Activated CD8-positive, alpha-beta T cell treated with anti-CD3 and anti-CD28 coated beads for 36 hours (primary cell): ENCODE data around the gene SYT13. TPM values are rescaled to one million over a fixed set of nuclear protein-coding genes. Genes with fewer than 3 reads are reported as not detected.

Source experiments
- ATAC-seq: fragments of 200-7000 bp; cut with Tn5 transposase; one replicate; pipeline ENCODE4 v1.10.0; 2021; ENCODE audit warnings: mild to moderate bottlenecking, moderate library complexity
- CTCF ChIA-PET: fragments of 350-600 bp; sonication (Branson Sonifier 250); formaldehyde crosslinking; loops from one replicate; lab custom pipeline; 2021; ENCODE audit warnings: antibody characterized with exemption; lab: Charles Lee
- POLR2A ChIA-PET: fragments of 350-600 bp; sonication (Branson Sonifier 250); formaldehyde crosslinking; loops from one replicate; lab custom pipeline; 2021; ENCODE audit warnings: antibody characterized with exemption; lab: Charles Lee
- DNase-seq: peaks from one replicate; pipeline ENCODE4 v3.0.0-alpha.2; 2020
- H3K27ac Mint-ChIP-seq: one replicate; pipeline ENCODE4 v1.8.0; 2021; ENCODE audit warnings: mild to moderate bottlenecking, mixed read lengths
- H3K27me3 Mint-ChIP-seq: one replicate; pipeline ENCODE4 v1.8.0; 2021; ENCODE audit warnings: mixed read lengths
- H3K36me3 Mint-ChIP-seq: one replicate; pipeline ENCODE4 v1.8.0; 2021; ENCODE audit warnings: low read depth, mixed read lengths
- H3K4me1 Mint-ChIP-seq: one replicate; pipeline ENCODE4 v1.8.0; 2021; ENCODE audit warnings: low read depth, mixed read lengths
- H3K4me3 Mint-ChIP-seq: one replicate; pipeline ENCODE4 v1.8.0; 2021; ENCODE audit warnings: mild to moderate bottlenecking, moderate library complexity, mixed read lengths
- H3K9me3 Mint-ChIP-seq: one replicate; pipeline ENCODE4 v1.8.0; 2021; ENCODE audit warnings: mixed read lengths
- intact Hi-C: fragments of 100-400 bp; cut with micrococcal nuclease; formaldehyde crosslinking; loops from one replicate; pipeline ENCODE4 v1.10.0; 2022
- total RNA-seq, 2 experiments: library from RNA; stranded (reverse); gene quantifications; one replicate each; pipeline ENCODE4 v1.2.3, GENCODE V29; 2021
- TF ChIP-seq, protein P1 (sequence below): fragments of 200-600 bp; IDR thresholded peaks from one replicate; pipeline ENCODE4 v1.8.0; 2022; ENCODE audit warnings: antibody characterized with exemption, mild to moderate bottlenecking

SYT13 gene
- total RNA-seq, 2 experiments from 2014 or later, result not detected

DNA sequence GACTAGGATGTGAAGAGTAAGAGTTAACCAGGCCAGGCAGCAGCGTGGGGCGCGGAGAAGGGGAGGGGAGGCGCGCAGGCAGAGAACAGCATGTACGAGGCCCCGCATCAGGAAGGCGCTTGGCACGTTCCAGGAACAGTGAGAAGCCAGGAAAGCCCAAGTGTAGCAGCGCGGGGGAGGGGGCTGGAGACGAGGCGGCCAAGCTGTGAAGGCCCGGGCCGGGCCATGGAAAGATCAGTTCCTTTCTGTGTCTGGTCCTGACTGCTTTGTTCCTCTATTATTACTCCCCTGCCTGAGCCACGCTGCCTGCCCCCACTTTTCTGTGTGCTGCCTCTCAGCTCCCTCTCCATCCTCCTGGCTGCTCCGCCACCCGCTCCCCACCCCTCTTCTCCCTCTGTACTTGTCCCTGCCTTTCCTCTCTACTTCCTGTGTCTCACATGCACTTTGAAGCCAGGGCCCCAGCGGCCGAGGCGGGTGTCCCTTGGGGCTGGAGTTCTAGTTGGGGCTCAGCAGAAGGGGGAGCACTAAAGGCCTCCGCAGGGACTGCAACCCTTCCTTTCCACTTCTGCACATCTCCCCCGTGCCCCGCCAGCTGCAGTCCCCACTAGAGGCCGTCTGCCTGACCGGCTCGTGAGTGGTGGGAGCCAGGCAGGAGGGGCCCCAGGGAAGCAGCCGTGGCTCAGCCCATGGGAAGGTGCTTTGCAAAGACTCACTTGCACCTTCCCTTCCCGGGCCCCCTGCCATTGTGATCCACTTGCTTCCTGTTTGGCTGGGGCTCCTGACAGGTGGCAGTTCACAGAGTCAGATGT, 76.0 kb downstream of the SYT13 start:
- Mint-ChIP-seq H3K4me1 (peaks cover under 1% of the 10 kb centered on the region), H3K4me3 (no peak overlapping the region), H3K36me3 (no peaks in the 10 kb centered on the region), H3K9me3 (no peaks in the 10 kb centered on the region), H3K27me3 (no peaks in the 10 kb centered on the region), H3K27ac (no peak overlapping the region)
- intact Hi-C loops, result no loop called here
- ChIA-PET POLR2A (no interaction called here), CTCF (no interaction called here)
- no peak for ATAC-seq
- DNase-seq, result no peak
- TF ChIP-seq, protein P1, sequence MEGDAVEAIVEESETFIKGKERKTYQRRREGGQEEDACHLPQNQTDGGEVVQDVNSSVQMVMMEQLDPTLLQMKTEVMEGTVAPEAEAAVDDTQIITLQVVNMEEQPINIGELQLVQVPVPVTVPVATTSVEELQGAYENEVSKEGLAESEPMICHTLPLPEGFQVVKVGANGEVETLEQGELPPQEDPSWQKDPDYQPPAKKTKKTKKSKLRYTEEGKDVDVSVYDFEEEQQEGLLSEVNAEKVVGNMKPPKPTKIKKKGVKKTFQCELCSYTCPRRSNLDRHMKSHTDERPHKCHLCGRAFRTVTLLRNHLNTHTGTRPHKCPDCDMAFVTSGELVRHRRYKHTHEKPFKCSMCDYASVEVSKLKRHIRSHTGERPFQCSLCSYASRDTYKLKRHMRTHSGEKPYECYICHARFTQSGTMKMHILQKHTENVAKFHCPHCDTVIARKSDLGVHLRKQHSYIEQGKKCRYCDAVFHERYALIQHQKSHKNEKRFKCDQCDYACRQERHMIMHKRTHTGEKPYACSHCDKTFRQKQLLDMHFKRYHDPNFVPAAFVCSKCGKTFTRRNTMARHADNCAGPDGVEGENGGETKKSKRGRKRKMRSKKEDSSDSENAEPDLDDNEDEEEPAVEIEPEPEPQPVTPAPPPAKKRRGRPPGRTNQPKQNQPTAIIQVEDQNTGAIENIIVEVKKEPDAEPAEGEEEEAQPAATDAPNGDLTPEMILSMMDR, result no peak

DNA sequence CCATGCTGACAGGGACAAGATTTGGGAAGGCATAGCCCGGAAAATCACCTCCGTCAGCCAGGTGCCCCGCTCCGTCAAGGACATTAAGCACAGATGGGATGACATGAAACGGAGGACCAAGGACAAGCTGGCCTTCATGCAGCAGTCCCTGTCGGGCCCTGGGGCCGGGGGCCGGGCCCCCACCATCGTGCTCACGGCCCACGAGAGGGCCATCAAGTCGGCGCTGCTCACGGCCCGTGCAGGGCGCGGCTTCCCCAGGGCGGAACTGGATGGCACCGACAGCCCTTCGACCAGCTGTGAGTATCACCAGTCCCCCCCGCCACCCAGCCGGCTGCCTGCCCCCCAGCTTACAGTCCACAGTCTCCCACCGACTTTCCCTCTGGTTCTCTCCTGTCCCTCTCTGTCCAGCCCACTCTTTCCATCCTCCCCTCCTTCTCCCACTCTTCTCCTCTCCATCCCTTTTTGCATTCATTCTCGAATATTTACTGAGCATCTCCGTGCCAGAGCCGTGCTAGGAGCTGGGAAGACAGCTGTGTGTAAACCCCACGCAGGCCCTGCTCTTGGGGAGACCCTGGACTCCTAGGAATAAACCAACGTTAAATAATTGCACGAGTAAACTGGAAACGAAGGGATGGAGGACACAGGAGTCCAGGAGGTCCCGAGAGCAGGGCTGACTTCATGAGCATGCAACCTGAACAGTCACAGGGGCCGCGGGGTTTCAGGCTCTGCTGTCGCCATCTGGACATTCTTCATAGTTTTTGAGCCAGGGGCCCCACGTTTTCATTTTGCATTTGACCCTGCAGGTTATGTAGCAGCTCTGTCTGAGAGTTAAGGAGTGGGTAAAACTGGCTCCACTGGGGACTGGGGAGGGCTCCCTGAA, 76.9 kb downstream of the SYT13 start:
- CTCF ChIA-PET, result interaction anchor here (1.7 kb wide), 1 partner anchor 99 kb away, joined by 6 read pairs; no protein-coding TSS in a partner anchor
- ATAC-seq, result no peak
- no peaks in the 10 kb centered on the region for H3K4me1 Mint-ChIP-seq
- H3K27me3 Mint-ChIP-seq, result no peaks in the 10 kb centered on the region
- no peak overlapping the region for H3K4me3 Mint-ChIP-seq
- TF ChIP-seq, protein P1, result no peak
- no peaks in the 10 kb centered on the region for H3K36me3 Mint-ChIP-seq
- no peak overlapping the region for H3K27ac Mint-ChIP-seq
- no peaks in the 10 kb centered on the region for H3K9me3 Mint-ChIP-seq
- POLR2A ChIA-PET, result interaction anchor here (1.0 kb wide), 1 partner anchor 99 kb away, joined by 3 read pairs; no protein-coding TSS in a partner anchor
- no peak for DNase-seq
- intact Hi-C loops, result no loop called here

DNA sequence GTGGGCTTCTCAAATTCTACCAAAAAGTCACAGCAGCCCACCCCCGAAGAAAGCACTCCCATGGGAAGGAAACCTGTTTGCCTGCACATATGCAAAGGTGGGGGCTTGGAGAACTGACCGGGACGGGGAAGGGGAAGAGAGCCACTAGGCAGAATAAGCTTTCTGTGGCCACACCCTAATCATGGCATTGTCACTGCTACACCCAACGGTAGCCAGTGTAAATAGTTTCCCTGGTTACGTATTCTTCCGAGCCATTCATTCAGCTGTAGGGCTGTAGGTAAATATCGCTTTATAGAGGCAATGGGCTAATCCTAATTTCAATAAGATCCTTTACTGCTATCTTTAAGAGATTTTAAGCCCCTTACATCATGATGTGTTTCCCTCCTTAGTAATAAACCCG, 78.0 kb downstream of the SYT13 start:
- H3K4me1 Mint-ChIP-seq, result no peaks in the 10 kb centered on the region
- POLR2A ChIA-PET, result no interaction called here
- H3K9me3 Mint-ChIP-seq, result no peaks in the 10 kb centered on the region
- H3K36me3 Mint-ChIP-seq, result no peaks in the 10 kb centered on the region
- intact Hi-C loops, result no loop called here
- CTCF ChIA-PET, result interaction anchor here (1.7 kb wide), 1 partner anchor 98 kb away, joined by 6 read pairs; no protein-coding TSS in a partner anchor
- no peak overlapping the region for H3K4me3 Mint-ChIP-seq
- no peak overlapping the region for H3K27ac Mint-ChIP-seq
- H3K27me3 Mint-ChIP-seq, result no peaks in the 10 kb centered on the region
- DNase-seq (no peak), ATAC-seq (no peak)
- TF ChIP-seq, protein P1, result no peak

DNA sequence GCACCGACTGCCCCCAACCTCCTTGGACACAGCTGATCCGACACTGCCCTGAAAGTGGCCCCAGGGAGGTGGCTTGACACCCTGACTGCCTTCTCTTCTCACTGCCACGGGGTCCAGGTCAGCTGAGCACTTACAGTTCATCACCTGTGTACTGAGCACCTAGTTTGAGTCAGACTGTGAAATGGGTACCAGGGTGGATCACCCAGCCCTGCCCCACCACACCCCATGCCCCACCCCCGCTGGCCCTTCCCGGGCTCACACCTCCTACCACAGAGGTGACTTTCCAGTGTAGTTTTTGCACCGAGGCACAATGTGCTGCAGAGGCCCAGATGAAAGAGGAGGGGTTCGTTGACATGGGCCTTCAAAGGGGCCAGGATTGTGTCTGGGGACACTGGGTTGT, 80.2 kb downstream of the SYT13 start:
- no peak overlapping the region for H3K27ac Mint-ChIP-seq
- peaks cover 5% of the 10 kb centered on the region for H3K9me3 Mint-ChIP-seq
- CTCF ChIA-PET, result no interaction called here

More for the DNA sequence above, 80.2 kb downstream of the SYT13 start:
- DNase-seq (no peak), ATAC-seq (no peak)
- Mint-ChIP-seq H3K4me1 (no peaks in the 10 kb centered on the region), H3K36me3 (peaks cover 11% of the 10 kb centered on the region), H3K27me3 (no peaks in the 10 kb centered on the region), H3K4me3 (no peak overlapping the region)
- POLR2A ChIA-PET, result interaction anchor here (1.0 kb wide), 1 partner anchor 10 kb away, joined by 3 read pairs; no protein-coding TSS in a partner anchor
- intact Hi-C loops, result no loop called here
- TF ChIP-seq, protein P1, result no peak
